ENCODE measurements around the gene SIGLEC5.

DNA sequence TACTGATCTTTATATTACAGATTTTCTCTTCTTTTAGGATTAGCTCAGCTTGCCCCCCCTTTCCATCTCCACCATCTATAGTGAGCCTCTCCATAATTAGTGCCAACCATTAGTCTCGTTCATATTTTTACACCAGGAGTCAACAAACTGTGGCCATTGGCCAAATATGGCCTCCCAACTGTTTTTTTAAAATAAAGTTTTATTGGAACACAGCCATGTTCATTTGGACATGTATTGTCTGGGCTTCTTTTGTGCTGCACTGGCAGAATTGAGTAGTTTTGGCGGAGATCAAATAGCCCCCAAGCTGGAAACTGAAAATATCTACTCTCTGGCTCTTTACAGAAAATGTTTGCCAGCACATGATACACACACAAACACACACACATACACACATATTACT lies 40.7 kb downstream of the SIGLEC5 start:
- TF ChIP-seq, protein P1, sequence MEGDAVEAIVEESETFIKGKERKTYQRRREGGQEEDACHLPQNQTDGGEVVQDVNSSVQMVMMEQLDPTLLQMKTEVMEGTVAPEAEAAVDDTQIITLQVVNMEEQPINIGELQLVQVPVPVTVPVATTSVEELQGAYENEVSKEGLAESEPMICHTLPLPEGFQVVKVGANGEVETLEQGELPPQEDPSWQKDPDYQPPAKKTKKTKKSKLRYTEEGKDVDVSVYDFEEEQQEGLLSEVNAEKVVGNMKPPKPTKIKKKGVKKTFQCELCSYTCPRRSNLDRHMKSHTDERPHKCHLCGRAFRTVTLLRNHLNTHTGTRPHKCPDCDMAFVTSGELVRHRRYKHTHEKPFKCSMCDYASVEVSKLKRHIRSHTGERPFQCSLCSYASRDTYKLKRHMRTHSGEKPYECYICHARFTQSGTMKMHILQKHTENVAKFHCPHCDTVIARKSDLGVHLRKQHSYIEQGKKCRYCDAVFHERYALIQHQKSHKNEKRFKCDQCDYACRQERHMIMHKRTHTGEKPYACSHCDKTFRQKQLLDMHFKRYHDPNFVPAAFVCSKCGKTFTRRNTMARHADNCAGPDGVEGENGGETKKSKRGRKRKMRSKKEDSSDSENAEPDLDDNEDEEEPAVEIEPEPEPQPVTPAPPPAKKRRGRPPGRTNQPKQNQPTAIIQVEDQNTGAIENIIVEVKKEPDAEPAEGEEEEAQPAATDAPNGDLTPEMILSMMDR (IDR thresholded peaks at IDR 0.05) = no peak
- TF ChIP-seq POLR2A (IDR thresholded peaks at IDR 0.05) = no peak

Data from body of pancreas (tissue), 4 donors.